CD4-positive, alpha-beta T cell treated with Interleukin-10 for 1 hour (primary cell): ENCODE results near the gene FAM200C.

Source experiments
- DNase-seq: peaks from one replicate; pipeline ENCODE4 v3.0.0-alpha.2; 2020

FAM200C gene

GRCh38 chr5:160366230-160366629 is 33.6 kb downstream of the FAM200C start:
- DNase-seq, result no peak

GRCh38 chr5:160363660-160364395 is 36.0 kb downstream of the FAM200C start:
- no peak for DNase-seq

DNA sequence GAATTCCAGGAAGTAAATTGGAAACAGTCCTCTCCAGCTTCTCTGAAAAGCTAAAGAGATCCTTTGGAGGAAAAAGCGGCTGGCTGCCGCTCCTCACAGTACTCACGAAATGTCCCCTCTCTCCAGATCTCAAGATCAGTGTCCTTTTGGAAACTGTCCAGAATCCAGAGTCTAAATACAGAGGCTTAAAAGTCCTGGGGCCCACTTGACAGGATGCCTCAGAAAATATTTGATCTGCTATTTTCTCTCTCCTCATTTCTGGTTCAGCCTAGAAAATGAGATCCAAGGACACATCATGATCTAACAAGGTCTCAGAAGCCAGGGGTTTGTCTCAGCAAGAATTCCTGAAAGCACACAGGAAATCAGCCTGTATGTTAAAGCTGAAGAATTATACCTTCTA is 36.6 kb downstream of the FAM200C start:
- no peak for DNase-seq

DNA sequence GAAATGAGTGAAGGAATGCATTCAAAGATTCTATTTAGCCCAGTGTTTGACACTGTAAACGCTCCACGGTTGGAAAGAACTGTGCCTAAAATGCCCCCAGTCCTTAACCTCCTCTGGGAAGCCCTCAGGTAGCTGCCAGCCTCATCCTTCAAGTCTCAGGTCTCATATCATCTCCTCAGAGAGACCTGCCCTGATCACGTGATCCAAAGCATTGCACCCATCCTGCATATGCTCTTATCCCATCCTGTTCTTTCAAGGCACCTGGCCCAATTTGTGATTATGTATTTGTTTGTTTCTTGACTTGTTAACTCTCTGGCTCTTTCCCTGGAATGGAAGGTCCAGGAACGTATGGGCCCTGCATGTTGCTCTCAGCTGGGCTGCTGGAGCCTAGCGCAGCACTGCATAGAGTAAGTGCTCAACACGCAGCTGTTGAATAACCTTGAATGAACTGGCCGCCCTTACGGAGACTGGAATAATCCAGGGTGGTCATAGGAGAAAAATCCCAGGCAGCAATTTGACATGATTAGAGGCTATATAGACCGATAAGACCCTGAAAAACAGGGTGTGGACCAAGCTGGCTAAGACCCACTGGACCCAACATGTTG is 38.1 kb downstream of the FAM200C start:
- no peak for DNase-seq

DNA sequence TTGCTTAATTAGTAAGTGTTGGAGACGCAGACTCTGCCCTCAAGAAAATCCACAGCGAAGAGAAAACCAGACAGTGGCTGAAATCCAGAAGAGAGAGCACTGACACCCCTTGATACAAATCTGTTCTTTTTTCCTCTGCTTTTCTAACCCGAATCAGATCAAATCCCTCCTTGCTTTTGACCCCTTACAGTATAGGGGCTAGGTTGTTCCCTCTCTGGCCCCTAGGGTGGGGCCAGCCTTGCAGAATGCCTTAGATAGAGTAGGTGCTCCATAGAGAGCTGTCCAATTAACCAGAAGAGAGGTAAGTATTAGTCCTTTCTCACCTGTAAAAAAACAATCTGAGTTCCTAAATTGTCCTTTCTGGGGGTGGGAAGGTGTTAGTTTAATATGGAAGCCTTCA is 39.5 kb downstream of the FAM200C start:
- DNase-seq, result no peak

DNA sequence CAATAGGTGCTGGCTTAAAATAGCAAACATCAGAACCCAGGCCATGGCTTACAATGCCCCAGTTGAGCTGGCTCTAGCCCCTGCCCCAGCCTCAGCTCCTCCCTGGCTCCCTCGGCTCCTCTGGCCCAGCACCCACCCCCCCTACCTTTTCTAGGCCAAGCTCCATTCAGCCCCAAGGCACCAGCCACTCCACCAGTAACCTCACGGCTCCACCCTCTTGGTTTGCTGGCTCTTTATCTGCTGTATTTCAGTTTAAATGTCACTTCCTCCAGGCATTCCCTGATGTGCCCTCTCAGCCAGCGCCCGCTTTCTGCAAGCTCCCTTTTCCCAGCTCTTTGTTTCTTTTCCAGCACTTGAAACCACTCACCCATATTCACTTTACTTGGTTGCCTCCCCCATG is 40.0 kb downstream of the FAM200C start:
- no peak for DNase-seq

GRCh38 chr5:160359242-160359641 is 40.6 kb downstream of the FAM200C start:
- DNase-seq, result no peak

GRCh38 chr5:160357861-160358411 is 41.9 kb downstream of the FAM200C start:
- no peak for DNase-seq

DNA sequence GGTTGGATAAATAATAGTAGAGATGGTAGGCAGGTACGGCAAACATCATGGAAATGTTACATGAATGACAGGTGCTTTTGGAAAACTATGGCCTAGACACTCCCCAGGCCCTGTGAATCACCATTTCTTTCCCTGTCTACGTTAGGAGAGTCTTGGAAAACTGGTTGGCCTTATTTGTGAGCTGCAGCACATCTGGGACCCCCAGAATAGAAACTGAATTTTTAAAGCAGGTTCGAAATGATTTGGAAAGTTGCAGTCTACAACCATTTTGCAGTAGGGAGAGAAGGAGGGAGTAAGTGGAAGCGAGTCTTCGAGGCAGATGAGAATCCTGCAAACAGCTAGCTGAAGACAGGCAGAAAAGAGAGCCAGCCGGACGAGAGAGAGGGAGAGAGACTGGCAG is 42.5 kb downstream of the FAM200C start:
- DNase-seq, result no peak

DNA sequence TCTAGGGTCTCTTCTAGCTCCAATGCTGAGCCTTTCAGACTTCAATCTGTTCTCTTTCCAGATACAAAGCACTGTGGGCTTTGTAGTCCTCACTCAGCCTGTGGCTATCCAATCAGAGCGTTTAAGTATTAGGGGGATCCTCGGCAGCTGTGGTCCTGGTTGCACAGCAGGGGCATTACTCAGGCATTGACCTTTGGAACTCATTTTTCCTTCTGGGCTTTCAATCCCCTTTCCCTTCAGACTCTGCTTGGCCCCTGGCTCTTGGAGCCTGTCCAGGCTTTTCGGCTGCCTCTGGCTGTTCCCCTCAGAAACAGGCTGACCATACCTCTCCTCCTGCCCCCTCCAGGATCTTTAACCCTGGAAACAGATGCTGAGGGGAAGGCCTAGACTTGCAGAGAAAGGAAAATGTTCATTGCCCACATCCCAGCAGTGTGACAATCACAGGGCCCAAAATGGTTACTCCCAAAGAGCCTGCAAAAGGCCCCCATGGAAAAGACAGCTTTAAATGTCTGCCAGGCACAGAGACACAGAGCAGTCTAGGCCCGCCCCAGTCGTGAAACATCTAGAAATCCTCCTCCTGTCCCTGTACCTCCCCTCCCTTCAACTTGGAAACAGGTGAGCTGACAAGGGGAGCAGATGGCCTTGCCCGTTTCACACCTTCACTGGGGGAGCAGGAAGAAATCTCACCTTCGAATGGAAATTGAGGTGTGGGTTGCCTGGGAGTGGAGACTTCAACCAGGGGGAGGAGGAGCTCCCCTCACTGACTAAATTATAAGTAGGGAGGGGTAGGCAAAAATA is 43.1 kb downstream of the FAM200C start:
- DNase-seq, result no peak

DNA sequence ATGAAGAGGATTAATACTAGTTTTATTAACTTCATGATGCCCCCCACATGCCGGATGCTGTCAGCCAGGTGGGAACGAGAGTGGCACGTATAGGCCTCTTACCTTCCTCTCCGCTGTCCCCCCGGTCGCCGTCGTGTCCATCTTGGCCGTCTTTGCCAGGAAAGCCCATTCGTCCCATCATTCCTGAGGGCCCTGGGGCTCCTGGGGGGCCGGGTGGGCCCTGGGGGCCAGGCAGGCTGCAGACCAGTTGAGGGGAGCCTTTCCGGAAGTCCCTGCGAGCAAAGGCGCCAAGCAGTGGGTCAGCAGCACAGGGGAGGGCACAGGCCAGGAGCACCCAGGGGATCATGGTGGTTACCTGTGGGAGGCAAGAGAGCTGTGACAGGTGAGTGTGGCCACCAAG is 45.2 kb downstream of the FAM200C start:
- DNase-seq, result no peak

- no peak for DNase-seq
These were observed 46.5 kb downstream of the FAM200C start for GRCh38 chr5:160353379-160353778.

DNA sequence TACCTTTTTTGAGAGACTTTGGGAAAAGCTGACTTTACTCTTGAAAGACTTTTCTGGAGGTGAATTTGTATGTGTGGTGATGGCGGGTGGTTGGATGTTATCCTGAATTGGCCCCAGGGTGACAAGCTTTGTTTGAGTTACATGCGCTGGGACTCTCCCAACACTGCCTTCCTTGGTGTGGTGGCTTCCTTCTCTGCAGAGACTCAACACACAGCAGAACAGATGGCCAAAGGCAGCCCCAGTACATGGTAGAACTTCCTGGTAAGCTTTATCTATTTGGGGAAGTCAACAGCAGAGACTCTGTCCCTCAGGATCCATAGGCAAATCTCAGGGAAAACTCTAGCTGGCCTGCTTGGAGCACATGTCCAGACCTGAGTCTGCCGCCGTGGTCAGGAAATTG is 47.5 kb downstream of the FAM200C start:
- no peak for DNase-seq

DNA sequence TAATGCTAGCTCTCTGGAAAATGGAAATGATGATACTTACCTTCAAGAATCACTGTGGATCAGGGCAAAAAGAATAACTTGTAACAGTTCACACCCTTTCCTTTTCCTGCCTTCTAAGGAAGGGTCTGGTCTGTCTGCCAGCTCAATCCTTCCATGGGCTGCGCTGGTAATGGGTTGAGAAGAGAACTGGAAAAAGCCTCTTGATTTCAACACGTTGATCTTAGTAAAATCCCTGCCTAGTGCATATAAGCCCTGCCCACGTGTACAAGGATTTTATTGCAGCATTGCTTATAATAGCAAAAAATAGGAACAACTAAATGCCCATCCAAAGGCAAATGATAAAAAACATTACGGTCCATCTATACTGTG is 49.9 kb downstream of the FAM200C start:
- no peak for DNase-seq

DNA sequence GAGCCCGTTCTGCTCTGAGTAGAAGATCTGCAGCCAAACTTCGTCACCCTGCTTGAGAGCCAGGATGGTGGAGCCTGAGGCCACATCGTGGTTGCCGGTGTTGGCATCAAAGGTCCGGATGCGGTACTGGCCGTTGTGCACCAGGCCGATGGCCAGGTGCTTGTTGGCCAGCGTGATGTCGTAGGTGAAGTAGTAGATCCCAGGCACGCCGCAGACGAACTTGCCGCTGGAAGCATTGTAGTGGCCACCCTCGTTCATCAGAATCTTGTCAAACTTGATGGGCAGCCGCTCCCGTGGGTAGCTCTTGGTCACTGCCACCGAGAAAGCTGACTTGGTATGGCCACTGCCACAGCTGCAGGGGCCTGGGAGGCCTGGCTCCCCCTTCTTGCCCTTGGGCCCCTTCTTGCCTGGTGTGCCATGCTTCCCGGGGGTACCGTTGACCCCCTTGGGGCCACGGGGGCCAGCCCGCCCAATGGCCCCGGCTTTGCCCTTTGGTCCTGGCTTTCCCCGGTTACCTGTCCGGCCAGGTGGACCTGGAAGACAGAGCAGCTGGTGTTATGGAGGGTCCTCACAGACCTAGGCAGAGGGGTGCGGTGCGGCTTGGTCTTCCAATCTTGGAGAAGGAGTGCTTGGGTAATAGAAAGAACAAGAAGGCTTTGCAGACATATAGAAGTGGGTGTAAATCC is 50.5 kb downstream of the FAM200C start:
- no peak for DNase-seq

DNA sequence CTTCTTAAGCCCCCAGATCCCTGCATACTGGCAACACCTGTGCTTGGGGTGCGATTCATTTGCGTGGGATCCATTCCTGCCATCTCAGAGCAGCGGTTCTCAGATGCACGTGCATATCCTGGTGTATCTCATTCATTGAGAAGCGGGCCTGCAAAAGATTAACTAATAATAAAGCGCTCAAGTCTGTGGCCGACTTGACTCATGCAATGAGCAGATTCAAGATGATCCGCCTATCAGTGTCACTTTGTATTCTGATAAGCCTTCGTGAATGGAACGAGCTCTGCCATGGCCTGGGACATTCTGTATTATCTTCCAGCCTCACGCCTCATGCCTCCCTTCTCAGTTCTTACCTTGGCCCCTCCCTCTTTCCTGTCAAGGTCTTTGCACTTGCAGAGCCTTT is 51.8 kb downstream of the FAM200C start:
- no peak for DNase-seq

GRCh38 chr5:160347448-160347847 is 52.4 kb downstream of the FAM200C start:
- DNase-seq, result no peak
